CD14-positive monocyte (primary cell): ENCODE data around the gene STON2. TPM values are rescaled to one million over a fixed set of nuclear protein-coding genes. Genes with fewer than 3 reads are reported as not detected.

Experiments used
- DNase-seq, 3 donors: peaks; one replicate each; pipeline ENCODE4 v3.0.0-alpha.2; 2011 to 2022
- H2AFZ ChIP-seq: 2 replicates; pipeline ENCODE4 v1.6.0; 2012; ENCODE audit warnings: mild to moderate bottlenecking, low read depth, low read length, inconsistent platforms; ENCODE audit not compliant: insufficient read depth, poor library complexity, severe bottlenecking
- H3K27ac ChIP-seq, 2 donors: 1 replicate in 1 of 2; 2 replicates in 1 of 2; pipeline ENCODE4 v1.5.1; 2012 to 2013; ENCODE audit warnings: low read length in 2 of 2, control low read depth in 1 of 2, inconsistent platforms in 1 of 2, low read depth in 1 of 2, mild to moderate bottlenecking in 1 of 2
- H3K27me3 ChIP-seq, 2 donors: one replicate each; pipeline versions ENCODE4 v1.6.0 to v1.6.1; 2011 to 2013; ENCODE audit warnings: low read length in 2 of 2; ENCODE audit not compliant: control insufficient read depth in 2 of 2, insufficient read depth in 2 of 2
- H3K36me3 ChIP-seq, 2 donors: replicated peaks in 1 of 2; 1 replicate in 1 of 2; 2 replicates in 1 of 2; pipeline versions ENCODE4 v1.5.1 to v1.6.1; 2012 to 2013; ENCODE audit warnings: low read length in 2 of 2, control low read depth in 1 of 2, inconsistent platforms in 1 of 2, mild to moderate bottlenecking in 1 of 2; ENCODE audit not compliant: insufficient read depth in 2 of 2, control insufficient read depth in 1 of 2
- H3K4me1 ChIP-seq, 2 donors: 1 replicate in 1 of 2; 2 replicates in 1 of 2; pipeline versions ENCODE4 v1.5.1 to v1.6.1; 2012 to 2013; ENCODE audit warnings: low read length in 2 of 2, control low read depth in 1 of 2, inconsistent platforms in 1 of 2, mild to moderate bottlenecking in 1 of 2, moderate library complexity in 1 of 2; ENCODE audit not compliant: insufficient read depth in 2 of 2, control insufficient read depth in 1 of 2
- H3K4me2 ChIP-seq: replicated peaks from 2 replicates; pipeline ENCODE3; 2012; ENCODE audit warnings: low read length, moderate library complexity, mild to moderate bottlenecking; ENCODE audit not compliant: poor library complexity, severe bottlenecking; ENCODE audit errors: extremely low read depth
- H3K4me3 ChIP-seq, 3 experiments: fragments of 200-600 bp in 1 of 3; sonication (generic) in 1 of 3; replicated peaks in 1 of 3; 1 replicate in 2 of 3; 2 replicates in 1 of 3; pipeline ENCODE4 v1.5.1; 2011 to 2013; ENCODE audit warnings: low read length in 3 of 3, mild to moderate bottlenecking in 3 of 3, control low read depth in 2 of 3, low read depth in 2 of 3, inconsistent platforms in 1 of 3, moderate library complexity in 1 of 3
- H3K79me2 ChIP-seq: 2 replicates; pipeline ENCODE4 v1.6.0; 2012; ENCODE audit warnings: mild to moderate bottlenecking, control low read depth, inconsistent platforms, low read length, moderate library complexity; ENCODE audit not compliant: insufficient read depth
- H3K9ac ChIP-seq: 2 replicates; pipeline ENCODE4 v1.6.0; 2017; ENCODE audit warnings: low read length, mild to moderate bottlenecking; ENCODE audit not compliant: insufficient read depth, poor library complexity, severe bottlenecking
- H3K9me3 ChIP-seq, 2 donors: replicated peaks in 1 of 2; 1 replicate in 1 of 2; 2 replicates in 1 of 2; pipeline versions ENCODE4 v1.5.1 to v1.6.1; 2012 to 2013; ENCODE audit warnings: low read length in 2 of 2, control low read depth in 1 of 2; ENCODE audit not compliant: control insufficient read depth in 1 of 2, insufficient read depth in 1 of 2
- H4K20me1 ChIP-seq: 2 replicates; pipeline ENCODE4 v1.6.0; 2012; ENCODE audit warnings: mild to moderate bottlenecking, low read length, control low read depth, moderate library complexity; ENCODE audit not compliant: insufficient read depth
- H3K27ac Mint-ChIP-seq, 7 donors: one replicate each; pipeline ENCODE4 v1.8.0; 2020; ENCODE audit warnings: mild to moderate bottlenecking in 7 of 7, mixed read lengths in 7 of 7, moderate library complexity in 6 of 7, inconsistent platforms in 2 of 7
- H3K27me3 Mint-ChIP-seq, 3 donors: one replicate each; pipeline ENCODE4 v1.8.0; 2021 to 2022; ENCODE audit warnings: low read depth in 3 of 3, mild to moderate bottlenecking in 3 of 3, mixed read lengths in 3 of 3, moderate library complexity in 3 of 3, inconsistent platforms in 1 of 3
- H3K36me3 Mint-ChIP-seq, 2 donors: one replicate each; pipeline ENCODE4 v1.8.0; 2020; ENCODE audit warnings: mixed read lengths in 2 of 2, inconsistent platforms in 1 of 2, mild to moderate bottlenecking in 1 of 2
- H3K4me1 Mint-ChIP-seq: one replicate; pipeline ENCODE4 v1.8.0; 2020; ENCODE audit warnings: mild to moderate bottlenecking, mixed read lengths
- H3K4me3 Mint-ChIP-seq, 2 donors: one replicate each; pipeline ENCODE4 v1.8.0; 2020; ENCODE audit warnings: mild to moderate bottlenecking in 2 of 2, mixed read lengths in 2 of 2, moderate library complexity in 1 of 2
- H3K9me3 Mint-ChIP-seq, 7 donors: one replicate each; pipeline ENCODE4 v1.8.0; 2020 to 2022; ENCODE audit warnings: mixed read lengths in 7 of 7, mild to moderate bottlenecking in 6 of 7, moderate library complexity in 6 of 7, inconsistent platforms in 2 of 7
- CTCF ChIP-seq: fragments of 200-600 bp; IDR thresholded peaks from one replicate; pipeline ENCODE4 v1.8.0; 2022; ENCODE audit warnings: antibody characterized with exemption, mild to moderate bottlenecking
- WGBS: methylation state at CpG from one replicate; pipeline ENCODE4 v1.1.5; 2013; ENCODE audit warnings: missing lambda C conversion rate; ENCODE audit not compliant: insufficient coverage; 5-methylcytosine and 5-hydroxymethylcytosine counted together
- intact Hi-C, 2 donors: fragments of 100-400 bp; cut with micrococcal nuclease; formaldehyde crosslinking; loops; one replicate each; pipeline versions ENCODE4 v1.15.0 to v1.15.1; 2023
- polyA minus RNA-seq: library from RNA; depleted of rRNA, polyadenylated mRNA; stranded (reverse); fragments of >200 nt; gene quantifications from 2 replicates; pipeline ENCODE4 v1.2.3, GENCODE V29; 2012
- polyA plus RNA-seq, 3 donors: library from polyadenylated mRNA; depleted of rRNA in 1 of 3; unstranded in 2 of 3; stranded (reverse) in 1 of 3; fragments of 300-500 nt in 2 of 3; fragments of >200 nt in 1 of 3; fragmentation: Illumina TruSeq in 2 of 3; gene quantifications; 1 replicate in 2 of 3; 2 replicates in 1 of 3; pipeline ENCODE4 v1.2.3, GENCODE V29; 2012 to 2021
- total RNA-seq, 12 experiments: library from RNA in 1 of 12; stranded (reverse) in 1 of 12; fragments of 120-200 nt in 1 of 12; gene quantifications; one replicate each; pipeline ENCODE4 v1.2.4 and lab custom pipeline; 2013 to 2026; ENCODE audit warnings: mixed read lengths in 6 of 12, inconsistent platforms in 1 of 12

The STON2 gene
- 9.6 TPM for total RNA-seq (2013)
- 1 to 10 TPM; 1.6 to 3.2 (median 2.1) TPM for polyA plus RNA-seq
- 4.2 and 7.7 TPM in 2 replicates for polyA minus RNA-seq
- total RNA-seq (lab: John Stamatoyannopoulos, UW): 10.5 to 28.1 (median 15.9) reads per million in 11 experiments

- H3K9me3 Mint-ChIP-seq: peaks cover 2 to 17% (median 5%) of the 10 kb centered on the region in 7 donors
- Histone ChIP-seq H3K27me3 (peaks cover 63 to 70% of the 10 kb centered on the region in 2 donors), H3K36me3 (no peaks in the 10 kb centered on the region), H2AFZ (no peak within 1 kb of the TSS), H3K4me3 (peak within 1 kb of the TSS in 1 of 3 experiments; percentile 20), H3K9me3 (peaks cover 0 to 6% of the 10 kb centered on the region in 2 donors), H4K20me1 (peaks cover 3% of the 10 kb centered on the region), H3K9ac (no peak within 1 kb of the TSS), H3K4me2 (peak within 1 kb of the TSS; percentile 52), H3K27ac (peak within 1 kb of the TSS in 1 of 2 donors; percentile 79), H3K79me2 (no peaks in the 10 kb centered on the region), H3K4me1 (peaks cover 33 to 34% of the 10 kb centered on the region in 2 donors)
- H3K4me1 Mint-ChIP-seq: peaks cover 40% of the 10 kb centered on the region
- H3K4me3 Mint-ChIP-seq: peak within 1 kb of the TSS in 1 of 2 donors; percentile 87
- H3K36me3 Mint-ChIP-seq: peaks cover 4 to 19% of the 10 kb centered on the region in 2 donors
- peak within 1 kb of the TSS; percentile 82 to 95 (median 92) for H3K27ac Mint-ChIP-seq
- H3K27me3 Mint-ChIP-seq: peaks cover 71 to 80% (median 76%) of the 10 kb centered on the region in 3 donors
- 13% methylated on average over 3 of the region's 5 CpGs for WGBS
- TF ChIP-seq CTCF: no peak
- intact Hi-C loops: loop anchor here in 1 of 2 donors (2.0 kb wide), 1 partner anchor 17 kb away; no protein-coding TSS in a partner anchor
- peak; percentile 79 to 92 (median 81) for DNase-seq
Observed at GRCh38 chr14:81400202-81400678, at the start of gene STON2. Gene STON2 (minus strand): TSS chr14:81400324. CDS start chr14:81398382, 1,942 bp downstream.

GRCh38 chr14:81449576-81449975, 49.5 kb upstream of the STON2 start:
- intact Hi-C loops: no loop called here
- Mint-ChIP-seq H3K4me1 (no peaks in the 10 kb centered on the region), H3K9me3 (peaks cover 0 to 3% (median 0%) of the 10 kb centered on the region in 7 donors), H3K27me3 (peaks cover 18 to 36% (median 23%) of the 10 kb centered on the region in 3 donors), H3K27ac (no peak overlapping the region), H3K4me3 (no peak overlapping the region), H3K36me3 (no peaks in the 10 kb centered on the region)
- Histone ChIP-seq H3K79me2 (no peaks in the 10 kb centered on the region), H2AFZ (no peak overlapping the region), H3K27me3 (peaks cover 8 to 14% of the 10 kb centered on the region in 2 donors), H3K9ac (no peak overlapping the region), H3K9me3 (no peaks in the 10 kb centered on the region), H3K4me1 (no peaks in the 10 kb centered on the region), H3K4me3 (no peak overlapping the region), H4K20me1 (no peaks in the 10 kb centered on the region), H3K4me2 (no peak overlapping the region), H3K27ac (no peak overlapping the region), H3K36me3 (no peaks in the 10 kb centered on the region)
- no peak for DNase-seq
- 90% methylated on average over 4 of the region's 6 CpGs for WGBS
- TF ChIP-seq CTCF: no peak
